ENCODE results near the gene SMTN.
A peak's percentile ranks its signal among the peaks of the same experiment; 100 is the strongest.
"Not testable (repeated sequence)": the region's sequence is repeated elsewhere in the genome, so short reads cannot be mapped to it uniquely, and the experiment has no call there.

SMTN gene

GRCh38 chr22:31080848-31081649 lies at the start of gene SMTN:
Gene SMTN (plus strand): TSS chr22:31081318. CDS start chr22:31083259, 1,941 bp downstream.
- DNase-seq, result peak; percentile 91

GRCh38 chr22:31036671-31037550 lies 44.2 kb upstream of the SMTN start:
- peak; percentile 56 for DNase-seq

- DNase-seq, result no peak
These were observed 42.4 kb upstream of the SMTN start for GRCh38 chr22:31038686-31039085.

GRCh38 chr22:31039393-31039792 lies 41.7 kb upstream of the SMTN start:
- DNase-seq, result peak; percentile 51

- DNase-seq, result no peak
These were observed 40.3 kb upstream of the SMTN start for GRCh38 chr22:31040542-31041398.

- DNase-seq, result peak; percentile 41
These were observed 36.8 kb upstream of the SMTN start for GRCh38 chr22:31044262-31044861.

GRCh38 chr22:31045900-31046538 lies 35.1 kb upstream of the SMTN start:
- DNase-seq, result no peak

GRCh38 chr22:31046539-31047226 lies 34.4 kb upstream of the SMTN start:
- DNase-seq, result no peak

- DNase-seq, result no peak
These were observed 32.5 kb upstream of the SMTN start for GRCh38 chr22:31048570-31048969.

GRCh38 chr22:31049815-31050420 lies 31.2 kb upstream of the SMTN start:
- no peak for DNase-seq

- DNase-seq, result no peak
These were observed 25.9 kb upstream of the SMTN start for GRCh38 chr22:31055117-31055634.

- peak; percentile 97 for DNase-seq
These were observed 25.4 kb upstream of the SMTN start for GRCh38 chr22:31055635-31056159.

- peak; percentile 39 for DNase-seq
These were observed 24.0 kb upstream of the SMTN start for GRCh38 chr22:31056986-31057599.

- not testable (repeated sequence) for DNase-seq
These were observed 21.5 kb upstream of the SMTN start for GRCh38 chr22:31059663-31060062.

GRCh38 chr22:31062566-31063230 lies 18.4 kb upstream of the SMTN start:
- DNase-seq, result no peak

GRCh38 chr22:31064369-31064768 lies 16.7 kb upstream of the SMTN start:
- no peak for DNase-seq

- no peak for DNase-seq
These were observed 12.1 kb upstream of the SMTN start for GRCh38 chr22:31068970-31069369.

GRCh38 chr22:31069691-31070314 lies 11.3 kb upstream of the SMTN start:
- not testable (repeated sequence) for DNase-seq

GRCh38 chr22:31073125-31073524 lies 8.0 kb upstream of the SMTN start:
- DNase-seq, result not testable (repeated sequence)

All from fibroblast of skin of right biceps (primary cell).